WTC11 (cell line): ENCODE results near the gene GUCD1. TPM values are rescaled to one million over a fixed set of nuclear protein-coding genes. Genes with fewer than 3 reads are reported as not detected.

Experiments used
- ATAC-seq: fragments of 200-7000 bp; cut with Tn5 transposase; 2 replicates; pipeline ENCODE4 v1.10.0; 2021; ENCODE audit warnings: mild to moderate bottlenecking, moderate library complexity
- CTCF ChIA-PET: fragments of 300-600 bp; sonication (Branson Sonifier 250); formaldehyde crosslinking; loops from one replicate; lab custom pipeline; 2021; ENCODE audit warnings: antibody characterized with exemption; lab: Charles Lee
- POLR2A ChIA-PET: fragments of 350-600 bp; sonication (Branson Sonifier 250); formaldehyde crosslinking; loops from one replicate; lab custom pipeline; 2021; ENCODE audit warnings: antibody characterized with exemption; lab: Charles Lee
- DNase-seq: peaks from one replicate; pipeline ENCODE4 v3.0.0; 2021; ENCODE audit warnings: low spot score
- H3K27ac Mint-ChIP-seq: 2 replicates; pipeline ENCODE4 v1.8.0; 2021; ENCODE audit warnings: mixed read lengths
- H3K27me3 Mint-ChIP-seq: 2 replicates; pipeline ENCODE4 v1.8.0; 2021; ENCODE audit warnings: low read depth, mild to moderate bottlenecking, moderate library complexity, mixed read lengths
- H3K36me3 Mint-ChIP-seq: 2 replicates; pipeline ENCODE4 v1.8.0; 2021; ENCODE audit warnings: mixed read lengths
- H3K4me1 Mint-ChIP-seq: 2 replicates; pipeline ENCODE4 v1.8.0; 2022; ENCODE audit warnings: mixed read lengths
- H3K4me3 Mint-ChIP-seq: 2 replicates; pipeline ENCODE4 v1.8.0; 2021; ENCODE audit warnings: mild to moderate bottlenecking, moderate library complexity, mixed read lengths
- H3K9me3 Mint-ChIP-seq: 2 replicates; pipeline ENCODE4 v1.8.0; 2021; ENCODE audit warnings: mixed read lengths
- ATF1 ChIP-seq: sonication (generic); formaldehyde crosslinking; IDR thresholded peaks from 2 replicates; pipeline ENCODE4 v1.8.1; 2023; ENCODE audit warnings: mild to moderate bottlenecking, moderate library complexity, missing genetic modification reagents
- ATF2 ChIP-seq: sonication (generic); formaldehyde crosslinking; IDR thresholded peaks from 2 replicates; pipeline ENCODE4 v1.8.1; 2022; ENCODE audit warnings: low read depth, missing genetic modification reagents, borderline replicate concordance
- E2F5 ChIP-seq: sonication (generic); formaldehyde crosslinking; IDR thresholded peaks from 2 replicates; pipeline ENCODE4 v1.8.1; 2022; ENCODE audit warnings: mild to moderate bottlenecking, moderate library complexity, missing genetic modification reagents
- ELF4 ChIP-seq: sonication (generic); formaldehyde crosslinking; IDR thresholded peaks from 2 replicates; pipeline ENCODE4 v1.8.1; 2022; ENCODE audit warnings: low read depth, mild to moderate bottlenecking, moderate library complexity, missing genetic modification reagents
- ETV6 ChIP-seq: sonication (generic); formaldehyde crosslinking; IDR thresholded peaks from 2 replicates; pipeline ENCODE4 v1.8.1; 2022; ENCODE audit warnings: mild to moderate bottlenecking, missing genetic modification reagents
- FOXP4 ChIP-seq: sonication (generic); formaldehyde crosslinking; IDR thresholded peaks from 2 replicates; pipeline ENCODE4 v1.8.0; 2022; ENCODE audit warnings: mild to moderate bottlenecking, missing genetic modification reagents
- MAX ChIP-seq: sonication (generic); formaldehyde crosslinking; IDR thresholded peaks from 2 replicates; pipeline ENCODE4 v1.8.0; 2022; ENCODE audit warnings: mild to moderate bottlenecking, missing genetic modification reagents
- MYBL2 ChIP-seq: sonication (generic); formaldehyde crosslinking; IDR thresholded peaks from 2 replicates; pipeline ENCODE4 v1.8.1; 2023; ENCODE audit warnings: mild to moderate bottlenecking, moderate library complexity, missing genetic modification reagents
- NFE2L1 ChIP-seq: sonication (generic); formaldehyde crosslinking; IDR thresholded peaks from 2 replicates; pipeline ENCODE4 v1.8.1; 2023; ENCODE audit warnings: missing genetic modification reagents
- NFYB ChIP-seq: sonication (generic); formaldehyde crosslinking; conservative IDR thresholded peaks from 2 replicates; pipeline ENCODE4 v1.8.0; 2022; ENCODE audit warnings: low read depth, missing genetic modification reagents
- PRDM15 ChIP-seq: sonication (generic); formaldehyde crosslinking; IDR thresholded peaks from 2 replicates; pipeline ENCODE4 v1.8.0; 2022; ENCODE audit warnings: missing genetic modification reagents
- SOX15 ChIP-seq: fragments of 250-450 bp; sonication (Bioruptor Pico); IDR thresholded peaks from 2 replicates; pipeline ENCODE4 v1.9.0; 2021; ENCODE audit warnings: mild to moderate bottlenecking
- SP1 ChIP-seq: sonication (generic); formaldehyde crosslinking; conservative IDR thresholded peaks from 2 replicates; pipeline ENCODE4 v1.8.1; 2022; ENCODE audit warnings: missing genetic modification reagents
- TCF7 ChIP-seq: sonication (generic); formaldehyde crosslinking; IDR thresholded peaks from 2 replicates; pipeline ENCODE4 v1.8.0; 2022; ENCODE audit warnings: mild to moderate bottlenecking, low read depth, missing genetic modification reagents, moderate library complexity
- TP53 ChIP-seq: sonication (generic); formaldehyde crosslinking; IDR thresholded peaks from 2 replicates; pipeline ENCODE4 v1.8.1; 2023; ENCODE audit warnings: mild to moderate bottlenecking, missing genetic modification reagents
- ZNF138 ChIP-seq: sonication (generic); formaldehyde crosslinking; conservative IDR thresholded peaks from 2 replicates; pipeline ENCODE4 v1.8.1; 2022; ENCODE audit warnings: mild to moderate bottlenecking, moderate library complexity, missing genetic modification reagents
- ZNF219 ChIP-seq: sonication (generic); formaldehyde crosslinking; IDR thresholded peaks from 2 replicates; pipeline ENCODE4 v1.8.0; 2023; ENCODE audit warnings: missing genetic modification reagents, mild to moderate bottlenecking, borderline replicate concordance
- ZNF263 ChIP-seq: sonication (generic); formaldehyde crosslinking; IDR thresholded peaks from 2 replicates; pipeline ENCODE4 v1.8.1; 2022; ENCODE audit warnings: low read depth, mild to moderate bottlenecking, moderate library complexity, missing genetic modification reagents
- total RNA-seq: library from RNA; stranded (reverse); gene quantifications from 3 replicates; pipeline ENCODE4 v1.2.3, GENCODE V29; 2021

GUCD1 gene
- total RNA-seq, 1 experiment from 2014 or later = 105 TPM

- Mint-ChIP-seq H3K27ac (peak overlapping the region; percentile 89), H3K9me3 (no peaks in the 10 kb centered on the region), H3K4me3 (peak overlapping the region; percentile 91), H3K27me3 (no peaks in the 10 kb centered on the region), H3K4me1 (peaks cover 12% of the 10 kb centered on the region; the same call in 1 of the 2 replicates), H3K36me3 (no peaks in the 10 kb centered on the region)
- ATAC-seq (peak; percentile 49), DNase-seq (peak; percentile 48)
- no peak for TF ChIP-seq ETV6 (CRISPR knock-in tag)
- no peak for TF ChIP-seq SOX15 (CRISPR knock-in tag)
- no peak; the same call in 1 of the 2 replicates for TF ChIP-seq MAX (CRISPR knock-in tag)
- no peak for TF ChIP-seq E2F5 (CRISPR knock-in tag)
- TF ChIP-seq MYBL2 (CRISPR knock-in tag) = no peak
- TF ChIP-seq SP1 (CRISPR knock-in tag) = no peak
- TF ChIP-seq PRDM15 (CRISPR knock-in tag) = peak; percentile 48; the same call in 1 of the 2 replicates
- TF ChIP-seq NFYB = no peak
- 0 out of 2 replicates have a peak, but pooled peaks have one; percentile 13 for TF ChIP-seq ZNF138
- no peak for TF ChIP-seq ATF2 (CRISPR knock-in tag)
- TF ChIP-seq ATF1 = no peak
- 0 out of 2 replicates have a peak, but pooled peaks have one; percentile 35 for TF ChIP-seq ZNF219
- TF ChIP-seq ZNF263 (CRISPR knock-in tag) = no peak
- no peak for TF ChIP-seq TCF7
- no peak for TF ChIP-seq TP53 (CRISPR knock-in tag)
- no peak for TF ChIP-seq ELF4 (CRISPR knock-in tag)
- TF ChIP-seq FOXP4 = 0 out of 2 replicates have a peak, but pooled peaks have one; percentile 6
- TF ChIP-seq NFE2L1 (CRISPR knock-in tag) = 0 out of 2 replicates have a peak, but pooled peaks have one; percentile 15
- CTCF ChIA-PET = interaction anchor here (1.0 to 3.3 kb wide), 3 partner anchors 8 to 180 kb away, joined by 3 to 9 read pairs (median 3); no protein-coding TSS in a partner anchor
- POLR2A ChIA-PET = interaction anchor here (0.6 to 1.8 kb wide), 3 partner anchors 8 to 823 kb away, joined by 3 to 6 read pairs (median 4); partner anchors contain the start of gene GUCD1
Measured at GRCh38 chr22:24592058-24592850, 37.3 kb upstream of the GUCD1 start.
